GM12878 (cell line): ENCODE results near the gene C5orf15.

ENCODE experiments used
- CHD4 ChIP-seq: fragments of 200-600 bp; sonication (generic); IDR thresholded peaks from 2 replicates; pipeline ENCODE4 v1.6.1; 2016; ENCODE audit warnings: mild to moderate bottlenecking
- CREM ChIP-seq: IDR thresholded peaks from 2 replicates; pipeline ENCODE4 v1.6.1; 2014; ENCODE audit warnings: antibody characterized with exemption, low read depth
- CTCF ChIP-seq, 3 experiments: IDR thresholded peaks in 2 of 3; conservative IDR thresholded peaks in 1 of 3; 2 replicates each; pipeline ENCODE4 v1.5.1; 2011; ENCODE audit warnings: low read depth in 3 of 3, low read length in 3 of 3, mild to moderate bottlenecking in 3 of 3, control low read depth in 2 of 3, moderate library complexity in 2 of 3, inconsistent platforms in 1 of 3, mixed read lengths in 1 of 3; ENCODE audit not compliant: control insufficient read depth in 2 of 3, insufficient read depth in 1 of 3; ENCODE audit errors: extremely low read depth in 1 of 3
- EP300 ChIP-seq, 2 experiments: fragments of 150-350 bp in 1 of 2; IDR thresholded peaks; 2 replicates each; pipeline ENCODE4 v1.6.1; 2011 to 2012; ENCODE audit warnings: low read depth in 2 of 2, low read length in 2 of 2, borderline replicate concordance in 1 of 2, improper control_type of control experiment in 1 of 2, inconsistent platforms in 1 of 2; ENCODE audit not compliant: control insufficient read depth in 1 of 2
- EZH2 ChIP-seq: IDR thresholded peaks from 2 replicates; pipeline ENCODE4 v1.6.1; 2012; ENCODE audit warnings: low read depth, mild to moderate bottlenecking, control low read depth, inconsistent platforms, low read length, borderline replicate concordance; ENCODE audit not compliant: control insufficient read depth
- POLR2A ChIP-seq: IDR thresholded peaks from 2 replicates; pipeline ENCODE4 v1.6.1; 2011; ENCODE audit warnings: low read depth, mild to moderate bottlenecking, low read length
- RAD51 ChIP-seq: fragments of 450-650 bp; IDR thresholded peaks from 2 replicates; pipeline ENCODE4 v1.6.1; 2016; ENCODE audit warnings: moderate library complexity, mild to moderate bottlenecking, inconsistent platforms
- SMC3 ChIP-seq: IDR thresholded peaks from 2 replicates; pipeline ENCODE4 v1.6.1; 2011; ENCODE audit warnings: low read length, improper control_type of control experiment, borderline replicate concordance
- SREBF1 ChIP-seq: IDR thresholded peaks from 2 replicates; pipeline ENCODE4 v1.6.1; 2012; ENCODE audit warnings: mild to moderate bottlenecking, low read length
- WRNIP1 ChIP-seq: IDR thresholded peaks from 2 replicates; pipeline ENCODE4 v1.6.1; 2011; ENCODE audit warnings: low read depth, low read length, improper control_type of control experiment, borderline replicate concordance
- TF ChIP-seq, protein P1 (sequence below): fragments of 450-650 bp; formaldehyde crosslinking; IDR thresholded peaks from 2 replicates; pipeline ENCODE4 v1.4.0; 2020; ENCODE audit warnings: mild to moderate bottlenecking, moderate library complexity

GRCh38 chr5:133995883-133996563, 27.6 kb upstream of the C5orf15 start:
- TF ChIP-seq CTCF (IDR thresholded peaks at IDR 0.05 in 2 of 3, conservative IDR thresholded peaks at IDR 0.05 in 1 of 3; ENCODE audit: control insufficient read depth in 2 of 3, extremely low read depth in 1 of 3, insufficient read depth in 1 of 3, low read depth in 3 of 3, low read length in 3 of 3), result no peak
- TF ChIP-seq SREBF1, result no peak
- TF ChIP-seq CREM, result no peak
- no peak for TF ChIP-seq CHD4
- TF ChIP-seq RAD51, result no peak
- TF ChIP-seq, protein P1, sequence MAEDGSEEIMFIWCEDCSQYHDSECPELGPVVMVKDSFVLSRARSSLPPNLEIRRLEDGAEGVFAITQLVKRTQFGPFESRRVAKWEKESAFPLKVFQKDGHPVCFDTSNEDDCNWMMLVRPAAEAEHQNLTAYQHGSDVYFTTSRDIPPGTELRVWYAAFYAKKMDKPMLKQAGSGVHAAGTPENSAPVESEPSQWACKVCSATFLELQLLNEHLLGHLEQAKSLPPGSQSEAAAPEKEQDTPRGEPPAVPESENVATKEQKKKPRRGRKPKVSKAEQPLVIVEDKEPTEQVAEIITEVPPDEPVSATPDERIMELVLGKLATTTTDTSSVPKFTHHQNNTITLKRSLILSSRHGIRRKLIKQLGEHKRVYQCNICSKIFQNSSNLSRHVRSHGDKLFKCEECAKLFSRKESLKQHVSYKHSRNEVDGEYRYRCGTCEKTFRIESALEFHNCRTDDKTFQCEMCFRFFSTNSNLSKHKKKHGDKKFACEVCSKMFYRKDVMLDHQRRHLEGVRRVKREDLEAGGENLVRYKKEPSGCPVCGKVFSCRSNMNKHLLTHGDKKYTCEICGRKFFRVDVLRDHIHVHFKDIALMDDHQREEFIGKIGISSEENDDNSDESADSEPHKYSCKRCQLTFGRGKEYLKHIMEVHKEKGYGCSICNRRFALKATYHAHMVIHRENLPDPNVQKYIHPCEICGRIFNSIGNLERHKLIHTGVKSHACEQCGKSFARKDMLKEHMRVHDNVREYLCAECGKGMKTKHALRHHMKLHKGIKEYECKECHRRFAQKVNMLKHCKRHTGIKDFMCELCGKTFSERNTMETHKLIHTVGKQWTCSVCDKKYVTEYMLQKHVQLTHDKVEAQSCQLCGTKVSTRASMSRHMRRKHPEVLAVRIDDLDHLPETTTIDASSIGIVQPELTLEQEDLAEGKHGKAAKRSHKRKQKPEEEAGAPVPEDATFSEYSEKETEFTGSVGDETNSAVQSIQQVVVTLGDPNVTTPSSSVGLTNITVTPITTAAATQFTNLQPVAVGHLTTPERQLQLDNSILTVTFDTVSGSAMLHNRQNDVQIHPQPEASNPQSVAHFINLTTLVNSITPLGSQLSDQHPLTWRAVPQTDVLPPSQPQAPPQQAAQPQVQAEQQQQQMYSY, result no peak
- no peak for TF ChIP-seq SMC3
- TF ChIP-seq EP300 (IDR thresholded peaks at IDR 0.05; ENCODE audit: borderline replicate concordance in 1 of 2, control insufficient read depth in 1 of 2, low read depth in 2 of 2, low read length in 2 of 2), result no peak
- TF ChIP-seq EZH2, result no peak
- TF ChIP-seq POLR2A, result no peak
- TF ChIP-seq WRNIP1, result no peak
